ENCODE data around the gene ISG15. TPM values are rescaled to one million over a fixed set of nuclear protein-coding genes. Genes with fewer than 3 reads are reported as not detected.

Gene ISG15
- total and polyA plus RNA-seq, 9 of the 15 experiments (the other 6 are each of a cell fraction or from before 2014, with no cell fraction given) = 0.40 to 58.3 (median 12.2) TPM

- no peak for TF ChIP-seq ZNF133 (CRISPR knock-in tag; IDR thresholded peaks at IDR 0.05)
- no peak for TF ChIP-seq ADNP (tag; IDR thresholded peaks at IDR 0.05)
- TF ChIP-seq ZNF512 (tag; IDR thresholded peaks at IDR 0.05) = no peak
- TF ChIP-seq JUND (IDR thresholded peaks at IDR 0.05; ENCODE audit: borderline replicate concordance, low read depth, low read length) = no peak
- no peak for TF ChIP-seq JUND (tag; IDR thresholded peaks at IDR 0.05; ENCODE audit: borderline replicate concordance, low read depth, low read length)
- no peak for TF ChIP-seq ZNF431 (CRISPR knock-in tag; IDR thresholded peaks at IDR 0.05)
- TF ChIP-seq CTCFL (IDR thresholded peaks at IDR 0.05; ENCODE audit: borderline replicate concordance, insufficient read depth, low read depth, low read length, poor library complexity, severe bottlenecking) = no peak
- TF ChIP-seq NELFE (IDR thresholded peaks at IDR 0.05; ENCODE audit: insufficient read depth, insufficient read length) = no peak
- TF ChIP-seq HOXB6 (CRISPR knock-in tag; IDR thresholded peaks at IDR 0.05; ENCODE audit: borderline replicate concordance) = no peak
- no peak for TF ChIP-seq ZNF165 (CRISPR knock-in tag; IDR thresholded peaks at IDR 0.05; ENCODE audit: borderline replicate concordance)
- TF ChIP-seq ZNF695 (CRISPR knock-in tag; IDR thresholded peaks at IDR 0.05) = no peak
- TF ChIP-seq CBFB (CRISPR knock-in tag; IDR thresholded peaks at IDR 0.05) = no peak
- no peak for TF ChIP-seq ATF1 (CRISPR knock-in tag; IDR thresholded peaks at IDR 0.05)
- no peak for TF ChIP-seq ATF1 (tag; IDR thresholded peaks at IDR 0.05)
- peak; percentile 51 for TF ChIP-seq RBFOX2 (IDR thresholded peaks at IDR 0.05; ENCODE audit: low read depth, low read length)
- TF ChIP-seq U2AF1 (optimal IDR thresholded peaks at IDR 0.05; ENCODE audit: low read depth, low read length) = no peak
- TF ChIP-seq ZNF551 (CRISPR knock-in tag; IDR thresholded peaks at IDR 0.05) = no peak
- TF ChIP-seq ZNF318 (IDR thresholded peaks at IDR 0.05; ENCODE audit: borderline replicate concordance in 1 of 2, low read depth in 1 of 2) = no peak
Observed at GRCh38 chr1:1020000-1020404, 6.7 kb downstream of the ISG15 start, which contains the start of gene AGRN (continued).
